Transverse colon (tissue), 4 donors: ENCODE data around the gene ATG5.

Source experiments
- POLR2A ChIP-seq: fragments of 450-650 bp; IDR thresholded peaks from one replicate; pipeline ENCODE4 v1.6.1; 2016; ENCODE audit warnings: antibody characterized with exemption, mild to moderate bottlenecking, moderate library complexity
- POLR2AphosphoS5 ChIP-seq, 3 donors: sonication (generic); formaldehyde crosslinking; IDR thresholded peaks; one replicate each; pipeline ENCODE4 v1.6.1; 2016; ENCODE audit warnings: antibody characterized with exemption in 3 of 3
- TF ChIP-seq, protein P1 (sequence below), 5 experiments: fragments of 200-600 bp in 3 of 5; fragments of 450-650 bp in 2 of 5; sonication (generic) in 3 of 5; IDR thresholded peaks; 1 replicate in 2 of 5; 2 replicates in 3 of 5; pipeline ENCODE4 v1.5.1; 2016 to 2017; ENCODE audit warnings: antibody characterized with exemption in 5 of 5, inconsistent platforms in 3 of 5, mild to moderate bottlenecking in 2 of 5, moderate library complexity in 1 of 5

GRCh38 chr6:106273087-106273486, 52.5 kb downstream of the ATG5 start:
- TF ChIP-seq, protein P1, sequence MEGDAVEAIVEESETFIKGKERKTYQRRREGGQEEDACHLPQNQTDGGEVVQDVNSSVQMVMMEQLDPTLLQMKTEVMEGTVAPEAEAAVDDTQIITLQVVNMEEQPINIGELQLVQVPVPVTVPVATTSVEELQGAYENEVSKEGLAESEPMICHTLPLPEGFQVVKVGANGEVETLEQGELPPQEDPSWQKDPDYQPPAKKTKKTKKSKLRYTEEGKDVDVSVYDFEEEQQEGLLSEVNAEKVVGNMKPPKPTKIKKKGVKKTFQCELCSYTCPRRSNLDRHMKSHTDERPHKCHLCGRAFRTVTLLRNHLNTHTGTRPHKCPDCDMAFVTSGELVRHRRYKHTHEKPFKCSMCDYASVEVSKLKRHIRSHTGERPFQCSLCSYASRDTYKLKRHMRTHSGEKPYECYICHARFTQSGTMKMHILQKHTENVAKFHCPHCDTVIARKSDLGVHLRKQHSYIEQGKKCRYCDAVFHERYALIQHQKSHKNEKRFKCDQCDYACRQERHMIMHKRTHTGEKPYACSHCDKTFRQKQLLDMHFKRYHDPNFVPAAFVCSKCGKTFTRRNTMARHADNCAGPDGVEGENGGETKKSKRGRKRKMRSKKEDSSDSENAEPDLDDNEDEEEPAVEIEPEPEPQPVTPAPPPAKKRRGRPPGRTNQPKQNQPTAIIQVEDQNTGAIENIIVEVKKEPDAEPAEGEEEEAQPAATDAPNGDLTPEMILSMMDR (IDR thresholded peaks at IDR 0.05) = no peak
- TF ChIP-seq POLR2AphosphoS5 (IDR thresholded peaks at IDR 0.05) (no peak), POLR2A (no peak)
